Left renal cortex interstitium (tissue), 4 donors: ENCODE results near the gene TMCO6. TPM values are rescaled to one million over a fixed set of nuclear protein-coding genes. Genes with fewer than 3 reads are reported as not detected.
"Not testable (repeated sequence)": the region's sequence is repeated elsewhere in the genome, so short reads cannot be mapped to it uniquely, and the experiment has no call there.

Experiments used
- DNase-seq, 4 donors: peaks; one replicate each; pipeline ENCODE4 v3.0.0-alpha.2; 2013; ENCODE audit warnings: low read depth in 4 of 4, low spot score in 2 of 4, missing footprints in 1 of 4
- polyA plus RNA-seq, 4 donors: library from polyadenylated mRNA; unstranded; fragments of 120-200 nt; gene quantifications; one replicate each; pipeline ENCODE4 v1.2.1, GENCODE V29; 2013; ENCODE audit not compliant: insufficient read length in 4 of 4

TMCO6 gene
- polyA plus RNA-seq, 4 donors: 12.5 to 23.1 (median 18.2) TPM

DNA sequence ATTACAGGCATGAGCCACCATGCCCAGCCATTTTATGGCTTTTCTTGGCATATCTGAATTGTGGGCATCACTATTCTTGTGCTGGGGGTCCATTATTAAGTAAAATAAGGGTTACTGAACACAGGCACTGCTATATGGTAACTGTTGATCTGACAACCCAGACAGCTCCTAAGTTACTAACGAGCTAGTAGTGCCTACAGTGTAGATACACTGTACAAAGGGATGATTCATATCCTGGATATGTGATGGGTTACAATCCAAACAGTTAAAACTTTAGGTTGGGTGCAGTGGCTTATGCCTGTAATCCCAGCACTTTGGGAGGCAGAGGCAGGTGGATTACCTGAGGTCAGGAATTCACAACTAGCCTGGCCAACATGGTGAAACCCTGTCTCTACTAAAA, 10.5 kb upstream of the TMCO6 start:
- DNase-seq: no peak

DNA sequence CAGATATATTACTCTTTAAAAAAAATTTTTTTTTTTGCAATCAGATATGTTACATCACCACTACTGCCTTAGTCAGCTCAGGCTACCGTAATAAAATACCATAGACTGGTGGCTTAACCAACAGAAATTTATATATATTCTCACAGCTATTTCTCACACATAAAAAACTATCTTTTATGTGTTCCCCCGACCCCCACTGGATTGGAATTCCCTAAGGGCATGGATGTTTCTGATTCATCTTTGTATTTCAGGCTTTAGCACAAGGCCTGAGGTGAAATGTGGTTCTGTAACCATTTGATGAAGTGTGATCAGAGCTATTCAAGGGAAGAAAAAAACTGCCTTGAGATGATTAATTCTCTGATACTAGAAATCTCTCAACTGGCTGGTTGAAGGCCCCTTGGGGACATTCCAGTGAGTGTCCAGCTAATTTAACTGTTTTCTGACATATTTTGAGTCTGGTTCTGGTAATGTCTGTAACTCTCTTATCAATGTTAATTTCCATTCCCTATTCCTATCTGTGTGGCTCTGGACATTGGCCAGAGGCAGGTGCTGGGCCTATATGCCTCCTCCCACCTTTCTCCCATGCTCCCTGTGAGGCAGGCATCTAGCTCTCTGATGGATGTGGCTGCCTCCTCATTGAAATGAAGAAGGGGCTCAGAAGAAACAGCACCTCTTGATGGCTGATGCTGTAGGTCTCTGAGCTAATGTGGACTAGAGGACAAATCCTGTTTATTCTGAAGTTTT, 8.8 kb upstream of the TMCO6 start:
- DNase-seq: no peak

DNA sequence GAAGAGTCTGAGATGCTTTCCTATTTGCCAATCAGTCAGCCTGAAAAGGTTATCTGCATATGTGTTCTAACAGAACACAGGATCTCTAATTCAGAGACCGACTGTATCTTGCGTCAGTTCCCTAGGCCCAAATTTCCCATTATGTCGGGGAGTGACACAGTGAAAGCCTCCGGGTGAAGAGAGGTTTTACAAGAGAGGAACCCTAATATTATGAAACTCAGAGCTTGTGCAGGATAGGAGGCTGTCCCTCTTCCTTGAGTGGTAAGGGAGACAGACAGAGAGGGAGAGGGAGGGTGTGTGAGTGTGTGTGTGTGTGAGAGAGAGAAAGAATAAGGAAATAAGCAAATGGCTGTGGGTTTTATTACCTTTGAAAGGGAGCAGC, 8.2 kb upstream of the TMCO6 start:
- no peak for DNase-seq

DNA sequence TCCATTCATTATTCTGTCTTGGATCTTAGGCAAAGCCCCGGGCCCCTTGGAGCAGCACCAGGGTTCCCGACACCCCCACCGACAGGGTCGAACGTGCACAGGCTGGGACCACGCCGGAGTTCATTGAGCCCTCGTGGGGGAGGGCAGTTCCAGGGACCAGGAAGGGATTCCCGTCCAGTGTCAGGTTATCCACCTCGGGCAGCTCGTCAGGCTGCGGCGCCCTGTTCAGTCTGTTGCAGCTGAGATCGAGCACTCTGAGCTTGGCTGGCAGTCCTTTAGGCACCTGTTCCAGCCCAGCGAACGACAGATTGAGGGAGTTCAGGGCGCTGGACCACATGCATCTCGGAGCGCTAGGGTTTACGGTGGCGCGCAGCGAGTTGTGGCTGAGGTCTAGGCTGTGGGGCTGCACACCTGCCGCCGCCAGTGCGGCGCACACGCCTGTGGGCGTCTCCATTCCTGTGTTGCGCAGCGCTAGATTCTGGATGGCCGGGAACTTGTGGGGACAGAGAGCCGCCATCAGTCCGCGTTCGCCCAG, 7.4 kb upstream of the TMCO6 start:
- DNase-seq: no peak

DNA sequence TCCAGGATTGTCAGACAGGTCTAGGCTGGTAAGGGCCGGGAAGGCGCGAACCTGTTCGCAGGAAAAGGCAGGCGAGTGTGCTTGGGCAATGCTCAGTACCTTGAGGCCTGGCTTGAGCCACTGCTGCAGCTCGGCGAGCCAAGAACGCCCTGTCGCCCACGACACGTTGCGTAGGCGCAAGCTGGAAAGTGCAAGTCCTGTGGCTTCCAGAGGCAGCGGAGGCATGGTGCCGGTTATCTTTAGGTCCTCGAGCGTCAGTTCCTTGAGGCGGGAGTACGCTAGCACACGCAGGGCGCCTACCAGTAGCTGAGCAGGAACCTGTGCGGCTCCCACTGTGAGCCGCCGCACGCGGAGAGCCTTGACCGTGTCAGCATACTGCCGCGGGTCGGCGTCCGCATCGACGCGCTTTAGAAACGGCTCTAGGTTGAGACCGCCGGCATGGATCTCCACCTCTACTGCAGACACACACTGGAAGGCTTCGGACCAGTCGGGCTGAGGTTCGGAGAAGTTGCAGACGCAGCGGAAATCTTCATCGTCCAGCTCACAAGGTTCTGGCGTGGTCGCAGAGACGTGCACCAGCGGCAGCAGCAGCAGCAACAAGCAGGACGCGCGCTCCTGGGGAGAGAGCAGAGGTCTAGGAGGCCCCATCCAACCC, 6.8 kb upstream of the TMCO6 start:
- no peak for DNase-seq

DNA sequence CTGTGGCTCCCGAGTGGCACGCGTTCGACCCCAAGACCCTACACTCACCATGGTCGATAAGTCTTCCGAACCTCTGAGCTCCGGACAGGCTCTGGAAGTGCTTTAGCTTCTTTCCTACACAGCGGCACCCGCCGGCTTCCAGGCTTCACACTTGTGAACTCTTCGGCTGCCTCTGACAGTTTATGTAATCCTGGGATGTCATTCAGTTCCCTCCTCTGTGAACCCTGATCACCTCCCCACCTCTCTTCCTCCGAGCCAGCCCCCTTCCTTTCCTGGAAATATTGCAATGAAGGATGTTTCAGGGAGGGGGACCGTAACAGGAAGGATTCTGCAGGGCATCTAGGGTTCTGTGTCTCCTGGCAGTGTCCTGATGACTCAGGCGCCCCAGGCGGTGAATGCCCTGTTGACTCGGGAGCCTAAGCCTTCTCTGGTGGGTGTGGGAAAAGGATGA, 6.2 kb upstream of the TMCO6 start, which contains the start of gene CD14:
Gene CD14, minus strand, starts transcription at position 155 of the 451 bp plus-strand sequence. Its CDS starts 104 bp downstream, at position 51.
- no peak for DNase-seq

DNA sequence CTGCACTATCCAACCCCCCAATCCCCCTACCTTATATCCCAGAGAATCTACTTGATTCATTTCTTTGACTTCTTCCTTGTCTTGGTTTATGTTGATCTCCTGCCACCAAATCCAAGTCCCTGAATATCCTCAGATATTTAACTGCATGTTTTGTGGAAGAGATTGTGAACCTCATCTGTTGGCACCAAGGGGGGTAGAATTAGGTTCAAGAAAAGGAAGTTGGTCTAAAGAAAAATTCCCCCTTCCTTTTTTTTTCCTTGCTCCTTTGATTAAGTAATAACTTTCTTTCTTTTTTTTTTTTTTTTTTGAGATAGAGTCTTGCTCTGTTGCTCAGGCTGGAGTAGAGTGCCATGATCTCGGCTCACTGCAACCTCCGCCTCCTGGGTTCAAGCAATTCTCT, 5.8 kb upstream of the TMCO6 start:
- DNase-seq: no peak

DNA sequence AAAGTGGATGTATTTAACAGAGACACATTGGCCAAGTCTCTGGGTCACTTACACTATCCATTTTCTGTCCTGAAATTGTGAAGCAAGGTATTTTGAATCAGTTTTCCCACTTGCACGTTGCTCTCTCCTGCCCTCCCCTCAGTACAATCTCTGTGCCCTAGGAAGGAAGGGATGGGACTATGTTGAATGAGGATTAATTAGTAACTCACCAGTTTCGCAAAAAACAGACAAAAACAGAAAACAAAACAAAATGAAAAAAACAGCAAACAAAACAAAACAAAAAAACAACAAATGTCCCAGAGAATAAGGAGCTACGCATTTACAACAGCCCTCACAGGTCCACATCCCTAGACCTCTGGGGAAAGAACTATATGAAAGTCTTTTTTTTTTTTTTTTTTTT, 5.1 kb upstream of the TMCO6 start:
- no peak for DNase-seq

DNA sequence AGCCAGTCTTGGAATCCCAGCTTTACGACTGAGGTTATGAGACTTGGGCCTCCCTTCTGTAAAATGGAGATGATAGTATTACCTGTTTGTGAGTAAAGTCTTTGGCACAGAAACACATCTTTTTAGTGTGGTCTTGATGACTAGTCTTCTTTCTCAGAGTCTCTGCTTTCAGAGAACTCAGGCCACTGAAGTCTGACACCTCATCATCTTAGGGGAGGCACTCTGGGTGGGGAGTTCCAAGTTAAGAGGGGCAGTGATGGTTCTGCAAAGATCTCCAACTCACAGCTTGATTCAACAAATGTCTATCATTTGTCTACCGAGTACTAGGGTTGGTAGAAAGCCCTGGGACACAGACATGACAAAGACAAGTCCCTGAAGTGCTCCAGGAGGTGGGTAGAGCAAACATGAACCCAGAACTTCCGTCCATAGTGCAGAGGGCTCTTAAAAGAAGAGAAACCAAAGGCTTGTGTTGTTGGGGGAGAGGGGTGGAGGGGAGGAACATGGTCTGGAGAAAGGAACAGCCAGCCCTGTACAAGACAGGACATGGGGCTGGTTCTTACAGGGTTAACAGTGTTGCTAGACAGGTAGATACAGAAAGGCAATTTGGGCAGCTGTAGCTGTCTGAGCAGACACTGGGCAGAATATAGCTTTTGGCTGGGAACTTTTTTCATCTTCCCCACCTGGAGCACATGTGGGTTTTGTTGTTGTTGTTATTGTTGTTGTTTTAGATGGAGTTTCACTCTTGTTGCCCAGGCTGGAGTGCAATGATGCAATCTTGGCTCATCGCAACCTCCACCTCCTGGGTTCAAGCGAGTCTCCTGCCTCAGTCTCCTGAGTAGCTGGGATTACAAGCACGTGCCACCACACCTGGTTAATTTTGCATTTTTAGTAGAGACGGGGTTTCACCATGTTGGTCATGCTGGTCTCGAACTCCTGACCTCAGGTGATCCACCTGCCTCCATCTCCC, 3.7 kb upstream of the TMCO6 start:
- DNase-seq: no peak

DNA sequence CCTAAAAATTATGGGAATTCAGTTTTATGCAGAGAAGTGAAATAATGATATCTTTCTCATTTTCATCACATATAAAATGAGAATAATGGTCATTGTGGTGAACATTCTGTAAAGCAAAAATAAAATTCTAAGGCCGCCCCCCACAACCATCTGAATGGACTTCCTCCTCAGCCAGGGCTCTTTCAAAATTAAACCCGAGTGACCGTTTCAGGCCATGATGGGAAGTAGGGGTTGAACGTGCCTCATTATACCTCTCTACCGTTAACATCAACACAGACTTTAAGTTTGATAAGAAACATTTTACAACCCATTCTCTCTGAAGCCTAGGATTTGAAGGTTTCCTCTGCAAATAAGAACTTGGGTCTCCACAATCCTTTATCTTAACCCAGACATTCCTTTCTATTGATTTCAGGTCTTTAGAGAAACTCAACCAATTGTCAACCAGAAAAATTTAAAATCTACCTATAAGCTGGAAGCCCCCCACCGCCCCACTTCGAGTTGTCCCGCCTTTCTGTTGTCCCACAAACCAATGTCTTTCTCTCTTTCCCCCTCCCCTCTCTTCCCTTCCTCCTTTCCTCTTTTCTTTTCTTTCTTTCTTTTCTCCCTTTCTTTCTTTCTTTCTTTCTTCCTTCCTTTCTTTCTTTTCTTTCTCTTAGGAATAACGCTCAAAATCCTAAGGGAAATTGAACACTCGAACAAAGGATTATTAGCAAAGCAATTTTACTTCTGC, 1.7 kb upstream of the TMCO6 start:
- DNase-seq: no peak

DNA sequence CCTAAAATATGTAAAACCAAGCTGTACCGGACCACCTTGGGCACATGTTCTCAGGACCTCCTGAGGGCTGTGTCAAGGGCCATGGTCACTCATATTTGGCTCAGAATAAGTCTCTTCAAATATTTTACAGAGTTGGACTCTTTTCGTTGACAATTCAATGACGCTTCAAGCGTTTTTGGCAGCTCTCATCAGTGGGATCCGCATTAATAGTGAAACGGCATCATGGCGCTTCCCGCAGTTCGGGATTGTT, 428 bp upstream of the TMCO6 start:
- DNase-seq: not testable (repeated sequence)

DNA sequence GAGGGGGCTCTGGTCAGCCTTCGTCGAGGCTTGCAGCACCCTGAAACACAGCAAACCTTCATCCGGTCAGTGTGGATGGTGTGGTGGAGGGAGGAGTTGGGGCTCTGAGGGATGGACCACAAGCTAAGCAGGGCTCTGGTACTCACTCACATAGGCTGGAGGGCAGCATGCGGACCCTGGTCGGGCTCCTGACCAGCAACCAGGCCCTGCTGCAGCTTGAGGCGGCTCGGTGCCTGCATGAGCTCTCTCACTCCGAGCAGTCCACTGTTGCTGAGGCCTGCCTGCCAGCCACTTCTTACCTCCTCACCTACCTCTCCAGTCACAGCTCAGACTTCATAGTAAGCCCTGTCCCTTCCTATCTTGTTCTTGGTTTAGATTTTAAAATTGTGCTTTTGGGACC, 2.5 kb downstream of the TMCO6 start:
- DNase-seq: no peak

DNA sequence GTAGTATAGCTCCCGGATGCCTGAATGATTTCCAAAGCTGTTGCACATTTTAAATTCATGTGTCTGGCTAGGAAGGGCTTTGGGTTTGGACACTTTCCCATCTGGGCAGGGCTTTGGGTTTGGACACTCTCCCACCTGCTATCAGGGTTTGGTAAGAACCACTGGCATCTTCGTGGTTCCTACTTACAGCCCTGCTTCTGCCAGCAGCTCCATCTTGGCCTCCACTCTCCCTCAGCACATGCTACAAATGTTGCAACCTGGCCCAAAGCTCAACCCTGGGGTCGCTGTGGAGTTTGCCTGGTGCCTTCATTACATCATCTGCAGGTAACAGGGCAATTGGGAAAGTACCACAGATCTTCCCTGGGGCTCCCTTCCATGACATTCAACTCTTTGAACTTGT, 3.5 kb downstream of the TMCO6 start:
- no peak for DNase-seq

DNA sequence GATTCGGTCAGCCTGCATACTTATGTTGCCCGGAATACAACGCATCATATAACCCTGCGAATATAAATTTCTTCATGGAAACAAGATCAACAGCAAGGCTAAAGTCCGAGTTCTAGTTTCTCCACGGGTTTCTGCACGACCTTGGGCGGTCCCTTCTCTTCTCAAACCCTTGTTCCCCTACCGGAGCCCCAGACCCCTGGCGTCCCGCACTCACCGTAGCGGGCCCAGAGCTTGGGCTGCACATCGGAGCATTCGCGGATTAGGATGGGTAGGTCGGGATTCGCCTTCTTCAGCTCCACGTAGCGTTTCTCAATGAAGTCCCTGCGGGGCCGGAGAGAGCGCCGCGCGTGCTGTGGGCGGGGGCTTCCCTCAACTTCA, 7.8 kb downstream of the TMCO6 start:
- DNase-seq: no peak

DNA sequence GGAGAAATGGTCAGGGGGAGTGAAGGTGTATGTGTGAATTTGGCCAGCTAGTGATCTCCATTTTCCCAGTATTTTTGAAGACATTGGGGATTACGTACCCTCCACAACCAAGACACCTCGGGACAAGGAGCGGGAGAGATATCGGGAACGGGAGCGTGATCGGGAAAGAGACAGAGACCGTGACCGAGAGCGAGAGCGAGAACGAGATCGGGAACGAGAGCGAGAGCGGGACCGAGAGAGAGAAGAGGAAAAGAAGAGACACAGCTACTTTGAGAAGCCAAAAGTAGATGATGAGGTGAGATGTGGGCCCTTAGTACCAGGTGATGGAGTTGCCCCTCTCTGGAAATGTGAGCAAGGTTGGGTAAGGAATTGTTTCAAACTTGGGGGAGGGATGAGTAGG, 19.6 kb downstream of the TMCO6 start:
- DNase-seq: no peak

DNA sequence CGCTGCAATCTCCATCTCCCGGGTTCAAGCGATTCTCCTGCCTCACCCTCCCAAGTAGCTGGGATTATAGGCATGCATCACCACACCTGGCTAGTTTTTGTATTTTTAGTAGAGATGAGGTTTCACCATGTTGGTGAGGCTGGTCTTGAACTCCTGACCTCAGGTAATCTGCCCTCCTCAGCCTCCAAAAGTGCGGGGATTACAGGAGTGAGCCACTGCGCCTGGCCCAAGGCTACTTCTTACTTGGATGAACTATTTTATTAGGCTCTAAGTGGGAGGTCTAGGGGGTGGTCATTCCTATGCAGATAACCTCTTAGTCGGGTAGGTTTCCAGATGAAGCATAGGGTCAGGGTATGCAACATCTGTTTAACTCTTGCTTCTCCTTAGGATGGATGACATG, 21.1 kb downstream of the TMCO6 start:
- DNase-seq: not testable (repeated sequence)

DNA sequence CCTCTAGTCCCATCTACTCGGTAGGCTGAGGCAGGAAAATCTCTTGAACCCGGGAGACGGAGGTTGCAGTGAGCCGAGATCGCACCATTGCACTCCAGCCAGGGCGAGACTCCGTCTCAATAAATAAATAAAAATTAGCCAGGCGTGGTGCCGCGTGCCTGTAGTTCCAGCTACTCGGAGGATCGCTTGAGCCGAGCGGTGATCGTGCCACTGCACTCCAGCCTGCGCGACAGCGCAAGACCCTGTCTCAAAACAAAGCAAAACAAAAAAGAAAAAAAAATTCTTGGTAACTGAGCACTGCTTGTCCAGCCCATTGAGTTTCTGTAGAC, 24.7 kb downstream of the TMCO6 start:
- DNase-seq: no peak

DNA sequence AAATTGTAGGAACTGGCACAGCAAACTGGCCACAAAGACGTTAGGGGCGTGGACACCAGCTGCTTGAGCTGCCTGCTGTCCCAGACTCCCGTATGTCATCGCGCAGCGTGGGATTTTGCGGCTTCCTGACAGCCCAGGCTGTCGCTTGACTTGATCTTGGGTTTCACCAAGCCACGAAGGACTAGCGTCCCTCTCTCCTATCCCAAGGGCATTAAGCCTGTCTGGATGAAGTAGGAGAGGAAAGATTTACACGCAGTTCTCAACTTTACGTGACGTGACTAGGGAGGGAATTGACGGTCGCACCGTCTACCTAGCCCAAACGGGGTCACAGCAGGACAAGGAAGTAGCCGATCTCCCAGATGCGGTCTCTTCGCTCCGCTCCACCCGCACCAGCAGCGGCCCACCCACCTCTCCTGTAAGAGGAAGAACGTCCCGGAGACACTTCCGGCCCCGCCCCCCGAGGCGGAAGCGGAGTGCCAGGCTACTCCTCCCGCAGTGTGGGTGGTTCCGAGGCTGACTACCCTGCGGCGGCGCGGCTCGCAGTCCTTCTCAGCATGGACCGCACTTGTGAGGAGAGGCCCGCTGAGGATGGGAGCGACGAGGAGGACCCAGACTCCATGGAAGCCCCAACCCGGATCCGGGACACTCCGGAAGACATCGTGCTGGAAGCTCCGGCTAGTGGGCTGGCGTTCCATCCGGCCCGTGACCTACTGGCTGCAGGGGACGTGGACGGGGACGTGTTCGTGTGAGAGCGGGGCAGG, 25.3 kb downstream of the TMCO6 start, which contains the start of gene WDR55:
Gene WDR55, plus strand, starts transcription at position 546 of the 761 bp plus-strand sequence. Its CDS starts 9 bp downstream, at position 555.
- peak; percentile 73 to 86 (median 80) for DNase-seq

DNA sequence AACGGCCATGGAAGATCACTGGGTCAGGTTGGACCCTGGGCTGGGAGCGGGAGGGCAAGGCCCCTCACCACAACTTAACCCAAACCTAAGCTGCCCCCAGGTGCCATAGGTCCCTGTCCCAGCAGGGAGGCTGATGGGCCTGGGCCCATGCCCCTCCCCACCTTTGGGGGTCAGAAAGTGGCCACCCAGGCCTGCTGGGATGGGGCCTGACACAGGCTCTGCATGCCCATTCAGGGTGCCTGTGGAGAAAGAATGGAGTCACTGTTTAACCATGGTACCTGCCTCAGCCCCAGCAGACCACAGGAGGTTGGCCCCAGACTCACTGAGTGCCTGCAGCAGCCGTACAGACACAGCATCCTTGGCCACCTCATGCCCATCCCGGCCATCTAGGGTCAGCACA, 31.8 kb downstream of the TMCO6 start:
- DNase-seq: not testable (repeated sequence)
